ENCODE measurements around the gene LAP3. TPM values are rescaled to one million over a fixed set of nuclear protein-coding genes. Genes with fewer than 3 reads are reported as not detected.
A peak's percentile ranks its signal among the peaks of the same experiment; 100 is the strongest.

Gene LAP3
- total RNA-seq (53.4 and 82.6 TPM in 2 replicates), polyA plus RNA-seq (79.0 and 97.1 TPM in 2 replicates)

DNA sequence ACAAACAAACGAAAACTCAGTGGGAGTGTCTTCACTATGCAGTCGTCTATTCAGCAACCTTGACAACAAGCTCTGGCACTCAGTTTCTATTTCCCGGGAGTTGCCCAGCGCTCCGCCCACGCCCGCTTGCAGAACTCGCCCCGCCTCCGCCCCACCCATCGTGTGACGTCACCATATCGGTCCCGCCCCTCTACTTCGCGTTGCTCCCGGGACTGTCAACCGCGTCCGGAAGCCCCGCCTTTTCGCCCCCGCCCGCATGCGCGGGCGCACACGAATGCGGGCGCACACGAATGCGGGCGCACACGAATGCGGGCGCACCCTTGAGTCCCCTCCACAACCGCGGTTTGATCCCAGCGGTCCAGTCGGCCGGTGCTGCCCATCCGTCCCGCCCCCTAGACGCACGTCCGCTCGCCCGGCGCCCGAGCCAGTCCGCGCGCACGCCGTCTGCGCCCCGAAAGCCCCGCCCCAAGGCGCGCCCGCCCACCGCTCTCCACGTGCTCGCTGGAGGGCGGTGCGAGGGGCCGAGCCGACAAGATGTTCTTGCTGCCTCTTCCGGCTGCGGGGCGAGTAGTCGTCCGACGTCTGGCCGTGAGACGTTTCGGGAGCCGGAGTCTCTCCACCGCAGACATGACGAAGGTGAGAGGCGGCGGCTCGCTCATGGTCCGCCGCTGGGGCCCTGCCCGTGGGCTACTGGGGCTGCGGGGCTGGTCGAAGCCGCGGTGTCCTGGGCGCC lies at the start of gene LAP3:
LAP3 (plus strand) TSS at position 267 of the 733 bp plus-strand sequence; CDS start at position 535, 268 bp downstream.
- H3K9me3 ChIP-seq (ENCODE audit: low read depth) = no peaks in the 10 kb centered on the region
- H3K4me3 ChIP-seq = peak within 1 kb of the TSS; percentile 60
- DNase-seq (ENCODE audit: low read depth in 1 of 2, low spot score in 1 of 2) = peak; percentile 97 to 98
- TF ChIP-seq, protein P1, sequence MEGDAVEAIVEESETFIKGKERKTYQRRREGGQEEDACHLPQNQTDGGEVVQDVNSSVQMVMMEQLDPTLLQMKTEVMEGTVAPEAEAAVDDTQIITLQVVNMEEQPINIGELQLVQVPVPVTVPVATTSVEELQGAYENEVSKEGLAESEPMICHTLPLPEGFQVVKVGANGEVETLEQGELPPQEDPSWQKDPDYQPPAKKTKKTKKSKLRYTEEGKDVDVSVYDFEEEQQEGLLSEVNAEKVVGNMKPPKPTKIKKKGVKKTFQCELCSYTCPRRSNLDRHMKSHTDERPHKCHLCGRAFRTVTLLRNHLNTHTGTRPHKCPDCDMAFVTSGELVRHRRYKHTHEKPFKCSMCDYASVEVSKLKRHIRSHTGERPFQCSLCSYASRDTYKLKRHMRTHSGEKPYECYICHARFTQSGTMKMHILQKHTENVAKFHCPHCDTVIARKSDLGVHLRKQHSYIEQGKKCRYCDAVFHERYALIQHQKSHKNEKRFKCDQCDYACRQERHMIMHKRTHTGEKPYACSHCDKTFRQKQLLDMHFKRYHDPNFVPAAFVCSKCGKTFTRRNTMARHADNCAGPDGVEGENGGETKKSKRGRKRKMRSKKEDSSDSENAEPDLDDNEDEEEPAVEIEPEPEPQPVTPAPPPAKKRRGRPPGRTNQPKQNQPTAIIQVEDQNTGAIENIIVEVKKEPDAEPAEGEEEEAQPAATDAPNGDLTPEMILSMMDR (IDR thresholded peaks at IDR 0.05; ENCODE audit: low read depth, low read length) = no peak
- peaks cover 4% of the 10 kb centered on the region for H3K4me1 ChIP-seq (ENCODE audit: low read depth)
- peak within 1 kb of the TSS; percentile 84 for H3K27ac ChIP-seq
- no peaks in the 10 kb centered on the region for H3K27me3 ChIP-seq
- peaks cover 12% of the 10 kb centered on the region for H3K36me3 ChIP-seq

DNA sequence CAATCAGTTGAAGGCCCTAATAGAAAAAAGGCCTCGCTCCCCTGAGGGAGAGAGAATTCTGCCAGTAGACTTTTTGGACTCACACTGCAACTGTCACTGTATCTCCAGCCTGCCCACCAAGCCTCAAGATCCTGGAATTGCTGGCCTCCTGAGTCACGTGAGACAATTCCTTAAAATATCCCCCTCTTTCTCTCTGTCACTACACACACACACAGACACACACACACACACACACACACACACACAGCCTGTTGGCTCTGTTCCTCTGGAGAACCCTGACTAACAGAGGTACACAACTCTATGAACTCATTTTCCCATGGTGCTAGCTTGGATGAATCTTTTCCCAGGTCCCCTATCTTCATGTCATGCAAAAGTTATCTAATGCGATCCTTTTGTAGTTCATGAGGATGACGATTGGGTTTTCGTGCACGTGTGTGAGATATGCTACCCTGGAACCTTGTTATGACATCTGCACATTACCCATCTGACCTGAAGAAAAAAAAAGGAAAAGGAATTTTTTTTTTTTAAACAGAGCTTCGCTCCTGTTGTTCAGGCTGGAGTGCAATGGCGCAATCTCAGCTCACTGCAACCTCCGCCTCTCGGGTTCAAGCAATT lies 48.3 kb upstream of the LAP3 start:
- DNase-seq (ENCODE audit: low read depth in 1 of 2, low spot score in 1 of 2) = no peak
- Histone ChIP-seq H3K4me1 (ENCODE audit: low read depth) (no peaks in the 10 kb centered on the region), H3K27ac (no peak overlapping the region), H3K36me3 (no peaks in the 10 kb centered on the region), H3K4me3 (no peak overlapping the region), H3K27me3 (no peaks in the 10 kb centered on the region), H3K9me3 (ENCODE audit: low read depth) (no peaks in the 10 kb centered on the region)
- TF ChIP-seq, protein P1 (IDR thresholded peaks at IDR 0.05; ENCODE audit: low read depth, low read length) = no peak

DNA sequence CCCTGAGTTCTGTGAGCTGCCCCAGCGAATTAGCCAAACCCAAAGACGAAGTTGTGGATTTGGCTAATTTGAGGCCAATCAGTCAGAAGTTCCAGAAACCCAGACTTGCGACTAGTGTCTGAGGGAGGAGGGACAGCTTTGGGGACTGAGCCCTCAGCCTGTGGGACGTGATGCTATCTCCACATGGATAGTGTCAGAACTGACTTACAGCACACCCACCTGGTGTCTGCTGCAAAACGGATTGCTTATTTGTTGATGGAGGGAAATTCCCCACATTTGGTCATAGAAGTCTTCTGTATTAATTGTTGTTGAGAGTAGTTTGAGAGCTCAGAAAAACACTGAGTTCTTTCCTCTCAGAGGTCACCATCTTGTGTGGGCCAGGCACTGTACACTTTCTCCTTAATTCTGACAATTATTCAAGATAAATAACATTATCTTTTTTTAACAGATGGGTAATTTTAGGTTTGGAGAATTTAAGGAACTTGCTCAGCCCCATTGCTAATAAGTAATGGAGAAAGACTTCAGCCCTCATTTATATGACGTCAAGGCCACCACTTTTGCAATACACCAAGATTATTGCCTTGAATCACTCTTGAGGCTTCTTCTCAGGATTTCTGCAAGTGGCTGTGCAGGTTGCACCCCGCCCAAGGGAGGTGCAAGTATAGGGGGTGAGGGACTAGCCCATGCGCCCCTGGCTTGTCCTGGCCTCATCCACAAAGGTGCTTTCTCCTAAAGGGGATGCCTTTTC lies 45.3 kb upstream of the LAP3 start:
- TF ChIP-seq, protein P1 (IDR thresholded peaks at IDR 0.05; ENCODE audit: low read depth, low read length) = no peak

DNA sequence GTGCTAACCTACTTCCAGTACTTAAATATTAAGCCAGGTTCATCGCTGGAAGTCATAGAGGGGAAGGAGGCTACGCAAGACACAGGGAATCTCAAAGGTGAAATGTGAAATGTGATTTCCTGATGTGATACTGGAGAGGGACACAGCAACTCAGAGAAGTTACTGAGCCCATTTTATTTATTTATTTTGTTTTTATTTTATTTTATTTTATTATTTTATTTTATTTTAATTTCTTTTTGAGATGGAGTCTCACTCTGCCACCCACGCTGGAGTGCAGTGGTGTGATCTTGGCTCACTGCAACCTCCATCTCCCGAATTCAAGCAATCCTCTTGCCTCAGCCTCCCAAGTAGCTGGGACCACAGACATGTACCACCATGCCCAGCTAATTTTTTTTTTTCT lies 42.3 kb upstream of the LAP3 start:
- Histone ChIP-seq H3K36me3 (no peaks in the 10 kb centered on the region), H3K4me1 (ENCODE audit: low read depth) (no peaks in the 10 kb centered on the region), H3K27me3 (no peaks in the 10 kb centered on the region), H3K4me3 (no peak overlapping the region), H3K27ac (no peak overlapping the region), H3K9me3 (ENCODE audit: low read depth) (no peaks in the 10 kb centered on the region)
- no peak for DNase-seq (ENCODE audit: low read depth in 1 of 2, low spot score in 1 of 2)
- TF ChIP-seq, protein P1 (IDR thresholded peaks at IDR 0.05; ENCODE audit: low read depth, low read length) = no peak

More for the DNA sequence above, 45.3 kb upstream of the LAP3 start:
- no peak overlapping the region for H3K27ac ChIP-seq
- H3K36me3 ChIP-seq = no peaks in the 10 kb centered on the region
- H3K4me1 ChIP-seq (ENCODE audit: low read depth) = no peaks in the 10 kb centered on the region
- H3K9me3 ChIP-seq (ENCODE audit: low read depth) = no peaks in the 10 kb centered on the region
- no peaks in the 10 kb centered on the region for H3K27me3 ChIP-seq
- no peak overlapping the region for H3K4me3 ChIP-seq
- no peak for DNase-seq (ENCODE audit: low read depth in 1 of 2, low spot score in 1 of 2)

DNA sequence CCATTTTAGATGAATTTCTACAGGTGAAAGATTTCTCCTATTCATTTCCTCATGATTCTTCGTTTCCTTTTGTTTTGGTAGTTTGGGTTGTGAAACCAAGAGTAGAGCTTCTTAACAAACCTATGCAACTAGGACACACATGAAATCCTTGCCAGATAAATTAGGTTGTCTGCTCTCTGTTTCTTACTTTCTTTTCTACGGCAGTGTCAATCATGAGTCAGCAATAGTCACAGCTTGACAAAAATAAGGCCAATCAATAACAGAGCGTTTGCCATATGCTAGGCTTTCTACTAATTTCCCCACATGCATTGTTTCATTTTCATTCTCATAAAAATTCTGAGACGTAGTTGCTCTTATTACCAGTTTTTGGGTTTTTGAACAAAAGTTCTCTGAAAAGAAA lies 41.8 kb upstream of the LAP3 start:
- no peak overlapping the region for H3K4me3 ChIP-seq
- no peaks in the 10 kb centered on the region for H3K27me3 ChIP-seq
- TF ChIP-seq, protein P1 (IDR thresholded peaks at IDR 0.05; ENCODE audit: low read depth, low read length) = no peak
- H3K36me3 ChIP-seq = no peaks in the 10 kb centered on the region
- DNase-seq (ENCODE audit: low read depth in 1 of 2, low spot score in 1 of 2) = no peak
- H3K9me3 ChIP-seq (ENCODE audit: low read depth) = no peaks in the 10 kb centered on the region
- no peaks in the 10 kb centered on the region for H3K4me1 ChIP-seq (ENCODE audit: low read depth)
- no peak overlapping the region for H3K27ac ChIP-seq

Measured in cardiac muscle cell (in vitro differentiated cells and primary cell).